IMR-90 (cell line): ENCODE measurements around the gene ZNF800. TPM values are rescaled to one million over a fixed set of nuclear protein-coding genes. Genes with fewer than 3 reads are reported as not detected.

ENCODE experiments used
- ATAC-seq: fragments of 200-7000 bp; cut with Tn5 transposase; 2 replicates; pipeline ENCODE4 v1.9.1; 2020; ENCODE audit warnings: low read depth, mild to moderate bottlenecking, moderate library complexity
- BruUV-seq: library from RNA; stranded (reverse); fragments of 400-500 nt; replicated peaks from 2 replicates; lab custom pipeline; 2021; lab: Mats Ljungman, UMichigan
- CTCF ChIA-PET: fragments of 300-600 bp; formaldehyde crosslinking; extraction: SDS; loops from one replicate; lab custom pipeline; 2021; ENCODE audit warnings: antibody characterized with exemption; lab: Yijun Ruan, JAX
- POLR2A ChIA-PET: fragments of 300-600 bp; sonication (Branson Sonifier 250); formaldehyde crosslinking; loops from one replicate; lab custom pipeline; 2022; ENCODE audit warnings: antibody characterized with exemption; ENCODE audit not compliant: unreplicated experiment; lab: Charles Lee
- DNase-seq: peaks from one replicate; pipeline ENCODE4 v3.0.0; 2013
- H2AFZ ChIP-seq: replicated peaks from 2 replicates; pipeline ENCODE3; 2013; ENCODE audit warnings: low read length, mild to moderate bottlenecking; ENCODE audit not compliant: poor library complexity
- H2AK5ac ChIP-seq: 2 replicates; pipeline ENCODE4 v1.6.1; 2013; ENCODE audit warnings: low read depth, low read length, inconsistent platforms
- H2AK9ac ChIP-seq: replicated peaks from 2 replicates; pipeline ENCODE3; 2013; ENCODE audit warnings: mild to moderate bottlenecking, low read depth, low read length, moderate library complexity; ENCODE audit not compliant: poor library complexity
- H2BK120ac ChIP-seq: 2 replicates; pipeline ENCODE4 v1.6.1; 2013; ENCODE audit warnings: low read depth, low read length, inconsistent platforms
- H2BK15ac ChIP-seq: 3 replicates; pipeline ENCODE4 v1.6.1; 2013; ENCODE audit warnings: low read depth, low read length, inconsistent platforms
- H2BK20ac ChIP-seq: 2 replicates; pipeline ENCODE4 v1.6.1; 2013; ENCODE audit warnings: low read depth, mild to moderate bottlenecking, inconsistent platforms, low read length, moderate library complexity
- H2BK5ac ChIP-seq: 2 replicates; pipeline ENCODE4 v1.6.1; 2013; ENCODE audit warnings: mild to moderate bottlenecking, low read depth, low read length, inconsistent platforms; ENCODE audit not compliant: poor library complexity, severe bottlenecking
- H3K14ac ChIP-seq: replicated peaks from 2 replicates; pipeline ENCODE4 v1.6.1; 2013; ENCODE audit warnings: low read depth, low read length, inconsistent platforms
- H3K18ac ChIP-seq: 2 replicates; pipeline ENCODE4 v1.6.1; 2013; ENCODE audit warnings: low read depth, low read length, control low read depth
- H3K23ac ChIP-seq: 2 replicates; pipeline ENCODE4 v1.6.1; 2013; ENCODE audit warnings: low read depth, low read length, inconsistent platforms
- H3K27ac ChIP-seq: 2 replicates; pipeline ENCODE4 v1.5.1; 2013; ENCODE audit warnings: mild to moderate bottlenecking, control low read depth, low read length; ENCODE audit not compliant: insufficient read depth
- H3K27me3 ChIP-seq: 2 replicates; pipeline ENCODE4 v1.6.1; 2013; ENCODE audit warnings: low read length; ENCODE audit not compliant: control insufficient read depth, insufficient read depth
- H3K36me3 ChIP-seq: 2 replicates; pipeline ENCODE4 v1.6.1; 2013; ENCODE audit warnings: low read length, mixed read lengths; ENCODE audit not compliant: control insufficient read depth, insufficient read depth
- H3K4ac ChIP-seq: 2 replicates; pipeline ENCODE4 v1.6.1; 2013; ENCODE audit warnings: low read depth, low read length, inconsistent platforms
- H3K4me1 ChIP-seq: 2 replicates; pipeline ENCODE4 v1.6.1; 2013; ENCODE audit warnings: low read length, mixed read lengths; ENCODE audit not compliant: control insufficient read depth, insufficient read depth
- H3K4me2 ChIP-seq: 2 replicates; pipeline ENCODE4 v1.6.1; 2013; ENCODE audit warnings: low read depth, mild to moderate bottlenecking, control low read depth, low read length, moderate library complexity
- H3K4me3 ChIP-seq: 2 replicates; pipeline ENCODE4 v1.5.1; 2013; ENCODE audit warnings: low read depth, mild to moderate bottlenecking, control low read depth, low read length, moderate library complexity; ENCODE audit not compliant: insufficient read depth
- H3K56ac ChIP-seq: 2 replicates; pipeline ENCODE4 v1.6.1; 2013; ENCODE audit warnings: low read length, inconsistent platforms; ENCODE audit not compliant: insufficient read depth; ENCODE audit errors: extremely low read depth
- H3K79me1 ChIP-seq, 2 experiments: 2 replicates each; pipeline ENCODE4 v1.6.1; 2013; ENCODE audit warnings: low read length in 2 of 2, inconsistent platforms in 1 of 2, low read depth in 1 of 2
- H3K9ac ChIP-seq: 2 replicates; pipeline ENCODE4 v1.6.1; 2013; ENCODE audit warnings: low read depth, low read length, control low read depth
- H3K9me1 ChIP-seq: 2 replicates; pipeline ENCODE4 v1.6.1; 2013; ENCODE audit warnings: low read length, inconsistent platforms; ENCODE audit not compliant: insufficient read depth
- H3K9me3 ChIP-seq: 2 replicates; pipeline ENCODE4 v1.6.1; 2013; ENCODE audit warnings: low read length; ENCODE audit not compliant: control insufficient read depth, insufficient read depth
- H4K20me1 ChIP-seq: 2 replicates; pipeline ENCODE4 v1.6.1; 2013; ENCODE audit warnings: low read length, inconsistent platforms; ENCODE audit not compliant: insufficient read depth
- H4K5ac ChIP-seq: 2 replicates; pipeline ENCODE4 v1.6.1; 2013; ENCODE audit warnings: mild to moderate bottlenecking, low read depth, low read length, control low read depth
- H4K8ac ChIP-seq, 2 experiments: 2 replicates each; pipeline ENCODE4 v1.6.1; 2013; ENCODE audit warnings: low read depth in 2 of 2, low read length in 2 of 2, control low read depth in 1 of 2, inconsistent platforms in 1 of 2
- H4K91ac ChIP-seq: 2 replicates; pipeline ENCODE4 v1.6.1; 2013; ENCODE audit warnings: low read depth, low read length, inconsistent platforms; ENCODE audit not compliant: insufficient read depth
- BHLHE40 ChIP-seq: fragments of 150-350 bp; IDR thresholded peaks from 2 replicates; pipeline ENCODE4 v1.6.1; 2016; ENCODE audit warnings: mild to moderate bottlenecking, low read depth, low read length
- CEBPB ChIP-seq: IDR thresholded peaks from 2 replicates; pipeline ENCODE4 v1.6.1; 2012; ENCODE audit warnings: low read depth, low read length, improper control_type of control experiment
- CHD1 ChIP-seq: IDR thresholded peaks from 2 replicates; pipeline ENCODE4 v1.6.1; 2012; ENCODE audit warnings: low read depth, low read length, improper control_type of control experiment
- FOS ChIP-seq: fragments of 150-350 bp; IDR thresholded peaks from 2 replicates; pipeline ENCODE4 v1.6.1; 2016; ENCODE audit warnings: low read depth, low read length
- MAFK ChIP-seq: IDR thresholded peaks from 2 replicates; pipeline ENCODE4 v1.6.1; 2012; ENCODE audit warnings: low read depth, low read length, improper control_type of control experiment
- MAZ ChIP-seq: IDR thresholded peaks from 2 replicates; pipeline ENCODE4 v1.6.1; 2012; ENCODE audit warnings: low read depth, mild to moderate bottlenecking, low read length, improper control_type of control experiment, moderate library complexity, borderline replicate concordance
- MXI1 ChIP-seq: IDR thresholded peaks from 2 replicates; pipeline ENCODE4 v1.6.1; 2012; ENCODE audit warnings: low read depth, mild to moderate bottlenecking, low read length, moderate library complexity, borderline replicate concordance
- NFE2L2 ChIP-seq: fragments of 150-350 bp; IDR thresholded peaks from 2 replicates; pipeline ENCODE4 v1.6.1; 2016; ENCODE audit warnings: low read depth, mild to moderate bottlenecking, low read length
- POLR2A ChIP-seq: IDR thresholded peaks from 2 replicates; pipeline ENCODE4 v1.6.1; 2012; ENCODE audit warnings: mild to moderate bottlenecking, low read depth, low read length
- RAD21 ChIP-seq: IDR thresholded peaks from 2 replicates; pipeline ENCODE4 v1.6.1; 2012; ENCODE audit warnings: low read length, improper control_type of control experiment
- RCOR1 ChIP-seq: IDR thresholded peaks from 2 replicates; pipeline ENCODE4 v1.6.1; 2012; ENCODE audit warnings: mild to moderate bottlenecking, low read length, improper control_type of control experiment; ENCODE audit not compliant: insufficient replicate concordance
- RFX5 ChIP-seq: IDR thresholded peaks from 2 replicates; pipeline ENCODE4 v1.8.0; 2012; ENCODE audit warnings: low read depth, mild to moderate bottlenecking, low read length, moderate library complexity
- SMC3 ChIP-seq: fragments of 150-350 bp; IDR thresholded peaks from 2 replicates; pipeline ENCODE4 v1.6.1; 2016; ENCODE audit warnings: low read depth, mild to moderate bottlenecking, antibody characterized with exemption, low read length, moderate library complexity
- WGBS, 2 experiments: methylation state at CpG; one replicate each; pipeline versions ENCODE4 v1.1.5 to v1.1.7; 2013; ENCODE audit warnings: missing lambda C conversion rate in 2 of 2; ENCODE audit not compliant: insufficient read length in 1 of 2; ENCODE audit errors: extremely low coverage in 2 of 2; 5-methylcytosine and 5-hydroxymethylcytosine counted together
- dilution Hi-C: fragments of 300-500 bp; cut with HindIII; formaldehyde crosslinking; loops from one replicate; pipeline ENCODE4 v1.14.3; 2018; ENCODE audit warnings: low sequenced_read_pairs; ENCODE audit not compliant: unreplicated experiment
- in situ Hi-C: fragments of 300-500 bp; cut with MboI; formaldehyde crosslinking; loops from 3 replicates; pipeline ENCODE4 v1.14.3; 2019; ENCODE audit warnings: low sequenced_read_pairs, inconsistent platforms, mixed read lengths
- intact Hi-C: fragments of 100-400 bp; cut with micrococcal nuclease; formaldehyde crosslinking; loops from 2 replicates; pipeline ENCODE4 v1.10.0; 2022
- polyA plus RNA-seq, 3 experiments: library from polyadenylated mRNA; depleted of rRNA; stranded (reverse); fragments of >200 nt; gene quantifications; 2 replicates each; pipeline ENCODE4 v1.2.3, GENCODE V29; 2012; ENCODE audit warnings: low replicate concordance in 1 of 3
- total RNA-seq: library from RNA; depleted of rRNA; stranded (reverse); fragments of >200 nt; gene quantifications from 2 replicates; pipeline ENCODE4 v1.2.3, GENCODE V29; 2012
- TF ChIP-seq, protein P1 (sequence below): fragments of 150-350 bp; IDR thresholded peaks from 2 replicates; pipeline ENCODE4 v1.6.1; 2016; ENCODE audit warnings: low read depth, mild to moderate bottlenecking, low read length, moderate library complexity, borderline replicate concordance
- TF ChIP-seq, protein P2 (sequence below): fragments of 150-350 bp; IDR thresholded peaks from 2 replicates; pipeline ENCODE4 v1.6.1; 2017; ENCODE audit warnings: mild to moderate bottlenecking, antibody characterized with exemption, low read length, low read depth
- TF ChIP-seq, protein P3 (sequence below): conservative IDR thresholded peaks from 2 replicates; pipeline ENCODE4 v1.5.1; 2012; ENCODE audit warnings: mild to moderate bottlenecking, low read depth, low read length, improper control_type of control experiment

Gene ZNF800
- total and polyA plus RNA-seq, 2 of the 4 experiments (the other 2 are of a cell fraction): 6.9 to 13.1 TPM

DNA sequence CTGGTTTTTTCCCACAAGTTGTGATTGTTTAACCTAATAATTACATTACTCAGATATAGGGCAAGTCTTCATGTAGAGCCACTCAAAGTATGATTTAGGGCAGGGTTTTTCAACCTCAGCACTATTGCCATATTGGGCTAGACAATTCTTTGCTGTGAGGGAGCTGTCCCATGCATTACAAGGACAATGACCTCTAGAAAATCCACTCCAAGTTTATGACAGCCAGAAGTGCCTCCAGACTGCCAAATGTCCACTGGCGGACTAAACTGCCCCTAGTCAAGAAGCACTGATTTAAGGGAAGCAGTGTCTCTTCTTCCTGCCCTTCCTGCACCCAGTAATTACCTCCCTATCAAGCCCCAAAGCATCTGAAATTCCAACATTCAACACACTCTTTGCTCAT lies 54.4 kb downstream of the ZNF800 start:
- in situ Hi-C loops: no loop called here
- no peak for ATAC-seq
- no peak for DNase-seq
- Histone ChIP-seq H2AFZ (no peak overlapping the region), H2BK5ac (no peak overlapping the region), H4K5ac (no peak overlapping the region), H3K4me2 (no peak overlapping the region), H3K9me1 (no peaks in the 10 kb centered on the region), H3K27me3 (no peaks in the 10 kb centered on the region), H4K91ac (no peak overlapping the region), H3K4ac (no peak overlapping the region), H2AK9ac (no peak overlapping the region), H2AK5ac (no peak overlapping the region), H3K9me3 (no peaks in the 10 kb centered on the region), H4K20me1 (no peaks in the 10 kb centered on the region), H3K56ac (no peak overlapping the region), H2BK20ac (no peak overlapping the region), H3K4me3 (no peak overlapping the region), H3K4me1 (no peaks in the 10 kb centered on the region), H3K36me3 (no peaks in the 10 kb centered on the region), H3K79me1 (no peaks in the 10 kb centered on the region), H3K14ac (no peak overlapping the region), H3K9ac (no peak overlapping the region), H2BK15ac (no peak overlapping the region), H3K27ac (no peak overlapping the region), H4K8ac (no peak overlapping the region), H3K18ac (no peak overlapping the region), H2BK120ac (no peak overlapping the region), H3K23ac (no peak overlapping the region)
- intact Hi-C loops: no loop called here
- POLR2A ChIA-PET: no interaction called here
- BruUV-seq: no TSS peak
- CTCF ChIA-PET: no interaction called here
- TF ChIP-seq, protein P1, sequence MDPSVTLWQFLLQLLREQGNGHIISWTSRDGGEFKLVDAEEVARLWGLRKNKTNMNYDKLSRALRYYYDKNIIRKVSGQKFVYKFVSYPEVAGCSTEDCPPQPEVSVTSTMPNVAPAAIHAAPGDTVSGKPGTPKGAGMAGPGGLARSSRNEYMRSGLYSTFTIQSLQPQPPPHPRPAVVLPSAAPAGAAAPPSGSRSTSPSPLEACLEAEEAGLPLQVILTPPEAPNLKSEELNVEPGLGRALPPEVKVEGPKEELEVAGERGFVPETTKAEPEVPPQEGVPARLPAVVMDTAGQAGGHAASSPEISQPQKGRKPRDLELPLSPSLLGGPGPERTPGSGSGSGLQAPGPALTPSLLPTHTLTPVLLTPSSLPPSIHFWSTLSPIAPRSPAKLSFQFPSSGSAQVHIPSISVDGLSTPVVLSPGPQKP: no peak
- TF ChIP-seq, protein P2, sequence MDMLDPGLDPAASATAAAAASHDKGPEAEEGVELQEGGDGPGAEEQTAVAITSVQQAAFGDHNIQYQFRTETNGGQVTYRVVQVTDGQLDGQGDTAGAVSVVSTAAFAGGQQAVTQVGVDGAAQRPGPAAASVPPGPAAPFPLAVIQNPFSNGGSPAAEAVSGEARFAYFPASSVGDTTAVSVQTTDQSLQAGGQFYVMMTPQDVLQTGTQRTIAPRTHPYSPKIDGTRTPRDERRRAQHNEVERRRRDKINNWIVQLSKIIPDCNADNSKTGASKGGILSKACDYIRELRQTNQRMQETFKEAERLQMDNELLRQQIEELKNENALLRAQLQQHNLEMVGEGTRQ: no peak
- TF ChIP-seq RCOR1 (no peak), CHD1 (no peak), MAZ (no peak), FOS (no peak), MXI1 (no peak), CEBPB (no peak), POLR2A (no peak), SMC3 (no peak), MAFK (no peak), RAD21 (no peak), NFE2L2 (no peak), BHLHE40 (no peak), RFX5 (no peak)
- TF ChIP-seq, protein P3, sequence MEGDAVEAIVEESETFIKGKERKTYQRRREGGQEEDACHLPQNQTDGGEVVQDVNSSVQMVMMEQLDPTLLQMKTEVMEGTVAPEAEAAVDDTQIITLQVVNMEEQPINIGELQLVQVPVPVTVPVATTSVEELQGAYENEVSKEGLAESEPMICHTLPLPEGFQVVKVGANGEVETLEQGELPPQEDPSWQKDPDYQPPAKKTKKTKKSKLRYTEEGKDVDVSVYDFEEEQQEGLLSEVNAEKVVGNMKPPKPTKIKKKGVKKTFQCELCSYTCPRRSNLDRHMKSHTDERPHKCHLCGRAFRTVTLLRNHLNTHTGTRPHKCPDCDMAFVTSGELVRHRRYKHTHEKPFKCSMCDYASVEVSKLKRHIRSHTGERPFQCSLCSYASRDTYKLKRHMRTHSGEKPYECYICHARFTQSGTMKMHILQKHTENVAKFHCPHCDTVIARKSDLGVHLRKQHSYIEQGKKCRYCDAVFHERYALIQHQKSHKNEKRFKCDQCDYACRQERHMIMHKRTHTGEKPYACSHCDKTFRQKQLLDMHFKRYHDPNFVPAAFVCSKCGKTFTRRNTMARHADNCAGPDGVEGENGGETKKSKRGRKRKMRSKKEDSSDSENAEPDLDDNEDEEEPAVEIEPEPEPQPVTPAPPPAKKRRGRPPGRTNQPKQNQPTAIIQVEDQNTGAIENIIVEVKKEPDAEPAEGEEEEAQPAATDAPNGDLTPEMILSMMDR: no peak
- no CpG with 5 or more reads among the region's 1 CpG for WGBS, 2 experiments
- dilution Hi-C loops: no loop called here
